GM18867 (cell line): ENCODE measurements around the gene PIWIL4.
"Not testable (repeated sequence)": the region's sequence is repeated elsewhere in the genome, so short reads cannot be mapped to it uniquely, and the experiment has no call there.

Experiments
- ATAC-seq: cut with Tn5 transposase; IDR thresholded peaks from one replicate; pipeline ENCODE4 v1.9.1; 2021; ENCODE audit warnings: mild to moderate bottlenecking, moderate library complexity; ENCODE audit not compliant: unreplicated experiment

The PIWIL4 gene

DNA sequence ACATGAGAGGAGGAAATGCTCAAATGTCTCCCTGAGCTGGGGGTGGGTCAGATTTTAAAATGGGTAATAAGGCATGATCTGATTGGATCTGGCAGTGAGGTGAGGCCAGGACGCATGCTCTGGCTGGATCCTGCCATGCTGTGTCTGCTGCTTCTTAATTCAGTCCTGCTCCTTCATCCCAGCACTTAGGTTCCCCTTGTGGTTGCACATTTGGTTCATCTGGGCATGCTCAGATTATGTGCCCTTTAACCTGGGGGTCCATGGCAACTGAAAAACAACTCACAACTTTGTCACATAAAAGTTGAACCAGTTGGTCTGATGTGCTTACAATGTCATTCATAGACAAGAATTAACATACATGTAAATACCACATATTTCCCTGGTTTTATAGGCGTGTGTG lies 67.9 kb downstream of the PIWIL4 start:
- no peak for ATAC-seq

DNA sequence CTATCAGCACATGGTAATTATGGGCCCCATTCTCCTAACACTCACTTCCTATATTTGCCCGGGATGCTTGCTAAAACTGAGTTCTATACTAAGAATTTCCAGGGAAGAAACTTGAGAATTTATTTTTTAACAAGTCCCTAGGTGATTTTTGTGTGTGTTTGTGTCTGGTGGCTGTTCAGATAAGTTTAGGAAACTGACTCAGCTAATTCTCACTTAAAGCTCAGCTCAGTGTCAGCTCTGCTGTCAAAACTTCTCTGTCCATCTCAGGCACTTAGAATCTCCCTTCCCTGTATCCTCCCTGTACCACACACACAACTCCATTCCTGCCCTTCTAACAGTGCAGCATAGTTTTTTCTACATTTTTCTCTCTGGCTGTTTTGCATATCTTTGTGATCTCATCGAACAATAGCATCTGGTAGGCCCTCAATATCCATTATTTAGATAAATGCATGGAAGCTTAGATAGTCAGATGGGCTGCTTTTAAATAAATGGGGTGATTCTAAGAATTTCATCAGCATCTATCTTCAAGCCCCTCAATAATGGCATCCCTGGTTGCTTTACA lies 69.3 kb downstream of the PIWIL4 start:
- ATAC-seq = no peak

DNA sequence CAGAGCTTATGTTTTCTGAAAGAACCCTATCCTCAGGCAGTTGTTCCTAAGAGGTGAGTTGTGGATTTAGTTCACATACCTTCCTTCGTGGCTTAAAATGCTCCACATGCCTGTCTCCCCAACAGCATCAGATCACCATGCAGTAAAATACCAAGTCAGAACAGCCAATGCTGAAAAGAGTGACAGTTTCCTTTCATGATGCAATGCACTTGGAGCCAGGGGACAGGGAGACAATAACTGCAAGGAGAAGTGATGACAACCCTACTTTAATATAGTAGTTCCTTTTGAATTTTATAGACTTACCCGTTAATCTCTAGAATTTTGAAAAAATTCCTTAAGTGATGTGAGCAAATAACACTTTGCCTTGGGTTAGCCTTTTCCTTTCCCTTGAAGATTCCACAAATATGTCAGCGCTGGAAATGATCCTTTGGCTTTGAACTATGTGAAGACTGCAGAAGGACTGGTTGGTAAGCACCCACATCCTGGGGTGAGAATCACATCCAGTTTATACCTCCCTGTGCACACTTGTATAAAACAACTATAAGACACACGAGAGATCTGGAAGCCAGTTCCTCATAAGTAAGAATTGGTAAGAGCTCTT lies 71.2 kb downstream of the PIWIL4 start:
- ATAC-seq = peak; percentile 25

DNA sequence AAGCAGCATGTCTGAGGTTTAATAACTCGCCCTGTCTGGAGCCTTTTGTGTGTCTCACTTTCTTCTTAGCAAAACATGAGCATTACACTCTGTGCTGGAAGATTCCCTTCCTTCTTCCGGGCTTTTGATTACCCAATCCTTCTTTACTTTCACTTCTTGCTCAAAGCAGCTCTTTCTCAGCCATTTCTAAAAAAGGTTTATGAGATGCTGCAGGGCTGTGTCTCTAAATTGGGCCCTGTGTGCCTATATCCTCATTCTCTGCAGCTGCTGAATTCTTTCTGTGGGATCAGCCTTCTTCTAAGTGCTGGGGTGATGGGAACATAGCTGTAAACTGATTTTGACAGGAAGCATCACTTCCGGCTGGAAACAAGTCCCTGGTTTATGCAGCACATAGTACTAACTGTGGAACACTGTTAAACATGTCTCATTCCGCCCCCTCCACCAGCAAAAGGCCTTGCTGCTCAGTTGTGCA lies 71.8 kb downstream of the PIWIL4 start:
- ATAC-seq = peak; percentile 56

DNA sequence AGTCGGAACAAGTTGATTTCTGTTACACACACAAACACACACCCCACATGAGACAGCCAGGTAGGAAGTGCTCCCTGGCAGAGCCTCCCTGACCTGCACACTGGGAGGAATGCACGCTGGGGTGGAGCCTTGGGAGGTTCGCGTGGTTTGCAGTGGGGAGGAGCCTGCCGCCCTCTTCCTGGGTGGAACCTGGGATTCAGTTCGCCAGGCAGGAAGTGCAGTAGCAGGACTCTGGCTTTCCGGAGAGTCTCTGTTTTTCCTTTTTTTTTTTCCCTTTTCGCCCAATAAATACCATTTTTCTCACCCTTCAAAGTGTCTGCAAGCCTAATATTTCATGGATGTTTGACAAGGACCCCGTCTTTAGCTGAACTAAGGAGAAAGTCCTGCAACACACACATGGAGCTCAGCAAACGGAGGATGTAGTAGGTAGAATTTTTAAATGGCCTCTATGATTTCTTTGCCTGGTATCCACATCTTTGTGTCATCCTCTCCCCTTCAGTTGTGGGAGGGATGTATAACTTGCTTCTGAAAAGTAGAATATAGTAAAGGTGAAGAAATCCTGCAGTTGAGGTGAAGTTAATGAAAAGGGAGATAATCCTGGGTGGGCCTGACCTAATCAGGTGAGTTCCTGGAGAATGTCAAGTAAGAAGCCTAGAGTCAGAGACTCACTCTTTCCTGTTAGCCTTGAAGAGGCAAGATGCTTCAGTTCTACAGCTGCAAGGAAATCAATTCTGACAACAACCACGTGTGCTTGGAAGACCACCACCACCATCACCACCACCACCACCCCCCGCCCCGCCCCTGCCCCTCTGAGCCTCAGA lies 72.9 kb downstream of the PIWIL4 start:
- ATAC-seq = no peak

DNA sequence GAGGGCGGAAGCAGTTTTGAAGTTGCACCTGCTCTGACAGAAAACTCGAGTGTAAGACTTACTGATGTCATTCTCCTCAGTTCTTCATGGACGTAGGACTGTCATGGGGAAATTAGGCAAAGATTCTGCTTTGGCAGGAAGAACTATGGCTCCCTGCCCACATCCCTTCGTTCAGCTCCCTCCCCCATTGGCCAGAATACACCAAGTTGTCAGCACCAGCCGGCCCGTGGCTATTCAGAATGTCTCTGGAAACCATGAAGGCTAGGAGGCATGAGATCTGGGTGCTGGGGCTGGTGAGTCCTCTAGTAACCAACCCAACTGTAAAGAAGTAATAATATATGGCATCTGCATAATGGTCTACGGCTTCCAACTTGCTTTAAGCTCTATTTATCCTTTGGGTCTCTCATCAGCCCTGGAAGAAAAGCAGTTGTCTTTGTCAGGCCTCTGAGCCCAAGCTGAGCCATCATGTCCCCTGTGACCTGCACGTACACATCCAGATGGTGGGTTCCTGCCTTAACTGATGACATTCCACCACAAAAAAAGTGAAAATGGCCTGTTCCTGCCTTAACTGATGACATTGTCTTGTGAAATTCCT lies 74.1 kb downstream of the PIWIL4 start:
- ATAC-seq = no peak

DNA sequence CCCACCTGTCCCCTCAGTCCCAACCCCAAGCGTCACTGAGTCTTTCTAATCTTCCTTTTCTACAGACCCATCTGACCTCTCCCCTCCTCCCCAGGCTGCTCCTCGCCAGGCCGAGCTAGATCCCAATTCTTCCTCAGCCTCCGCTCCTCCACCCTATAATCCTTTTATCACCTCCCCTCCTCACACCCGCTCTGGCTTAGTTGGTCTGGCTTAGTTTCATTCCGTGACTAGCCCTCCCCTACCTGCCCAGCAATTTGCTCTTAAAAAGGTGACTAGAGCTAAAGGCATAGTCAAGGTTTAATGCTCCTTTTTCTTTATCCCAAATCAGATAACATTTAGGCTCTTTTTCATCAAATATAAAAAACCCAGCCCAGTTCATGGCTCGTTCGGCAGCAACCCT lies 76.0 kb downstream of the PIWIL4 start:
- ATAC-seq = not testable (repeated sequence)

DNA sequence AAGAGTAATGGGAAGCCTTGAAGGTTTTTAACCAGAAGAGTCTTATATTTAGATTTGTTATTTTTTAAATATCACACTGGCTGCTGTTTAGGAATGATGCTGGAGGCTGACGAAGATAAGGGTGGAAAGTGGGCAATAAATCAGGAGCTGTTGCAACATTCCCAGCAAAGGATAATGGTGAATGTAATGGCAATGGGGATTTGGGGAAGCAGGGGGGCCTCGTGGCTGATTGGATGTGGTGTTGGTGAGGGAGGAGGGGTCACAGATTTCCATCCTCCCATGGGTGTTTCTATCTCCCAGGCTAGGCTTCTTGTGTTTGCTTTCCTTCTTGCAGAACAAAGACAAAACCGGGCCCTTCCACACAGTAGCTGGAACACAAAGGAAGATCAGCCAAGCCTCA lies 80.8 kb downstream of the PIWIL4 start:
- ATAC-seq = no peak

DNA sequence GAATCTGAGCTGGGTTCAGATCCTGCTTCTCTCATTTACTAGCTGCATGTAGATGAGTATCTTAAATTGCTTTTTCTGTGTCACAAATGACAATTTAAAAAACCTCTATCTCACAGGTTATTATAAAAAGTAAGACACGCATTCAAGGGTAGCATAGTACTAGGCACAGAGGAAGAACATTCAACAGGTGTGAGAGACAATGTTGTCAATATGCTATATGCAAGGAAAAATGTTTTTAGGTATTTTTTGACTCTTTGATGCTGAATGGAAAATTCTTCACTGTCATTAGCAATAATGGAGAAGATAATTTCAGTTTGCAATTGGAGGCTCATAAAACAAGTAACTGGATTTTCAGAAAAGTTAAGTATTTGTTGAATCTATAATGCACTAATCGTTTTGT lies 81.6 kb downstream of the PIWIL4 start:
- no peak for ATAC-seq

DNA sequence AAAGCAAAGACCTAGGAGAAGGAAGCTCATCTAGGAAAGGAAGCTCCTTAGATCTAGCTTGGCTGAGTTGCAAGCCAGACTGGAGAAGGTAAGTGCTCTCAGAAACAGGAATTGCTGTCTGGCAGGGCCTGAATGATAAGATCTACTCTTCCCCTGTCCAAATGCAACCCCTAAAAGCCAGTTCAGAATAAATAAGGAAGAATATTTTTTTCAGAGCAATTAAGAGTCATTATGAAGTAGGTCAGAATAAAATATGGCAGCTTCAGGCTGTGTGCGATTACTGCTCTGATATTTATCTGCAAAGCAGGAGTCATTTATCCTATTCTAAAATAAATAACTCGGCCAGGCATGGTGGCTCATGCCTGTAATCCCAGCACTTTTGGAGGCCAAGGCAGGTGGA lies 82.1 kb downstream of the PIWIL4 start:
- ATAC-seq = no peak

DNA sequence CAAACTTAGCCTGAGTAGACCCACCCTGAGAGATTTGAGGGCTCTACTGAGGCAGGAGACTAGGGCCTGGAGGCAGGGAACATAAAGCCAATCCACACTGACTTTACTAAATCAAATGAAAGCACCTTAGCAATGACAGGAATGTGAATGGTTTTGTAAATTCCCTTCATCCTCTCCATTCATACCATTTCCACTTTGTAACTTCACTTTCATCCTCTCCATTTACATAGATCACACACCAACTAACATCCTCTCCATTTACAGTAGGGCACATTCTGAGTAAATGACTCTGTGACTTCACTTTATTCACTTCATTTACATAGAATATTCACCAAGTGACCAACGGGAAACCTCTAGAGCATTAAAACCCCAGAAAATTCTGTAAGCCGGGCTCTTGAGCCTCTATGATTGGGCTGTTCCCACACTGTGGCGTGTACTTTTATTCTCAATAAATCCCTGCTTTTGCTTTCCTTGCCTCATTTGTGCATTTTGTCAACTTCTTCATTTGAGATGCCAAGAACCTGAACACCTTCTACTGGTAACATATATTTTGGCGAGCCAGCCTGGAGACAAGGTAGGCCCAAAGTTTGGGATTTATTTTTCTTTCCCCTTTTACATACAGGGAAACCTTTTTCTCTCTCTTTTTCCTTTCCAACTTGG lies 82.9 kb downstream of the PIWIL4 start:
- no peak for ATAC-seq

DNA sequence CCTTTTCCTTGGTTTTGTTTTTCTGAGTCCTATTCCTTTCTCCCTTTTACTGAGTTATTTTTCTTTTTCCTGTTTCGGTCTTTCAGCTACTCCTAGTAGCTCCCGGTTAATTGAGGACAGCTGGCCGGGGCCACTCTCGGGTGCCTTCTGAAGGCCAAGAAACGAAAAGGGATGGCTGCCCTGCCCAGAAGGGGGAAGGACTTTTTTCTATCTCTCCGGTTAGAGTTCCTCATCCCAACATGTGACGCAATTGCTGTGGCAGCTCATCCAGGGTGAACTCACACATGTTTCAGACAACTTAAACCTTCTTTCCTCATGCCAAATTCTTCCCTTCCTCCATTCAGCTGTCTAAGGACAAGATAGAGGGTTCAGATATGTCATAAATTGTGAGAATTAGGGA lies 83.6 kb downstream of the PIWIL4 start:
- ATAC-seq = no peak

DNA sequence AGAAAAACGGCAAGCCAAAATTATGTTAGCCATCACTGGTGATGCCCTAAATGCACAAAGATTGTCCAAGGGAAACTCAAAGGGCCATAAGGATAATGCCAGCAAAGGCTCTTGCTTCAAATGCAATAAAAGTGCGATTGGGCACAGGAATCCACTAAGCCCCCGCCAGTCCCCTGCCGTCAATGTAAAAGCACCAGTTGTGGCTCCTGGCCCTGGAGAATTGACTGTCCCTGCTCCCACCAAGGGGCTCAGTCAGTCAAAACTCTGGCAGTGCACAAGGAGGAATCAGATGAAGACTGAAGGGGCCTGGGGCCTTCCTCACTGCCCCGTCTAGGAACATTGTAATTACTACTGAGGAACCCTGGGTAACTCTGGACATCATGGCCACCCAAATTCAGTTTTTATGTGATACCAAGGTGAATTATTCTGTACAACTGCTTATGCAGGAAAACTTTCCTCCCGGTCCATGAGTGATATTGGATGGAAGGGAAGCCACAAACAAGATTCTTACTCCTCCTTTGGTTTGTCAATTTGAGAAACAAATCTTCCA lies 85.6 kb downstream of the PIWIL4 start:
- no peak for ATAC-seq

DNA sequence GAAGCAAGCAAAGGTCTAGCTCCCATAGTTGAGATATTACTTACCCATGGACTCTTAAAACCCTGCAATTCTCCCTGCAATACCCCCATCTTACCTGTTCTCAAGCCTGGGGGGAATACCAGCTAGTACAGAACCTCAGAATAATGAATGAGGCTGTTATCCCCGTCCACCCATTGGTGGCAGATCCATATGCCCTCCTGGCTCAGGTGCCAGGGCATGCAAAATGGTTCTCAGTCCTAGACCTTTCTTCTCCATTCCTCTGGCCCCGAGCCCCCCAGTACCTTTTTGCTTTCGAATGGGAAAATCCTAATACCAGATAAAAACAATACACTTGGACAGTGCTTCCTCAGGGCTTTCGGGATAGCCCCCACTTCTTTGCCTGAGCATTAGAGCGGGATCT lies 86.4 kb downstream of the PIWIL4 start:
- ATAC-seq = no peak

DNA sequence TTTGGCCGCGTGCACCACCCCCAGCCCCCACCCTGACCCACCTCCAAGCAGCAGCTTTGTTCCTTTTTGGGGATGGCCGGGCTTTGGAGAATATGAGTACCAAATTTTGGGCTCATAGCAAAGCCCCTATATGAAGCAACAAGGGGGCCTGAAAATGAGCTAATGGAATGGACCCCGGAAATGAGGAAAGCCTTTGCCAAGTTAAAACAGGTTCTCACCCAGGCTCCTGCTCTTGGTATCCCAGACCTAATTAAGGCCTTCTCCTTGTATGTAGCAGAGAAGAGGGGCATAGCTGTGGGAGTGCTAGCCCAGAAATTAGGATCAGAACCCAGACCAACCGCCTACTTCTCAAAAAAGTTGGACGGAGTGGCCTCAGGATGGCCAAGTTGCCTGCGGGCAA lies 87.0 kb downstream of the PIWIL4 start:
- no peak for ATAC-seq

DNA sequence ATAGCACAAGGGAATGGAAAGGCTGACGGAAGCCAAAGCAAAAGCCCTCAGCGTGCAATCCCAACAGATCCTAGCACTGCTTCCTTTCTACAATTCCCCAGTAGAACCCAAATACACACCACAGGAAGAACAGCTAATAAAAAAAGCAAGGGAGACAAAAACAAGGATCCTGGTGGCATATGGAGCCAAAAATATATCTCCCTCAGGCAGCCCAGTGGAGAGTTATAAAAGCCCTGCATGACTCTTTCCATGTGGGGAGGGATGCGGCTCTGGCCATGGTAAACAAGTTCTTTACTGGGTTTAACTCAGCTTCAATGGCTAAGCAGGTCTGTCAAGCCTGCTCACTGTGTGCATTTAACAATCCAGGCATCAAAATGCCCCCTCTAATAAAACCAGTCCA lies 88.1 kb downstream of the PIWIL4 start:
- ATAC-seq = no peak

DNA sequence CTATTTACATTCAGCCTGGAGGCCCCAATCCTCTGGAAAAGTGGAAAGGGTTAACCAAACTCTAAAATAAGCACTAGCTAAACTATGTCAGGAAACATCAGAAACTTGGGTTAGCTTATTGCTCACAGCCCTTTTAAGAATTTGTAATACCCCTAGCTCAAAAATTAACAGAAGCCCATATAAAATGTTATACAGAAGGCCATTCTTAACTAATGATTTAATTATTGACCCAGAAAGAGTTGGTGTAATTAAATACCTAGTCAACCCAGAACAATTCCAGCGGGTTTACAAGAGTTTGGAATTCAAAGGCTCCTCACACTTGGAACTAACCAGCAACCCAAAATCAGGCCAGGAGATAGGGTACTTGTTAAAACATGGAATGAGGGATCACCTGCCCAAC lies 88.8 kb downstream of the PIWIL4 start:
- no peak for ATAC-seq

DNA sequence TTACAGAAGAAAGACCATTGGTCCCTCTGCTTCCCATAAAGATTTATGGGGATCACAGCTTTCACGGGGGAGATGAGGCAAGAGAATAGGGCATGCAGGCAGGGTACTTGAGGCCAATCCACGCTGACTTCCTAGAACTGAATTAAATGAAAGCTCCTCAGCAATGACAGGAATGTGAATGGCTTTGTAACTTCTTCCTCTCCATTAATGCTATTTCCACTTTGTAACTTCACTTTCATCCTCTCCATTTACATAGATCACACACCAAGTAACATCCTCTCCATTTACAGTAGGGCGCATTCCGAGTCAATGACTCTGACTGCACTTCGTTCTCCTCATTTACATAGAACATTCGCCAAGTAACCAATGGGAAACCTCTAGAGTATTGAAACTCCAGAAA lies 89.8 kb downstream of the PIWIL4 start:
- ATAC-seq = no peak

DNA sequence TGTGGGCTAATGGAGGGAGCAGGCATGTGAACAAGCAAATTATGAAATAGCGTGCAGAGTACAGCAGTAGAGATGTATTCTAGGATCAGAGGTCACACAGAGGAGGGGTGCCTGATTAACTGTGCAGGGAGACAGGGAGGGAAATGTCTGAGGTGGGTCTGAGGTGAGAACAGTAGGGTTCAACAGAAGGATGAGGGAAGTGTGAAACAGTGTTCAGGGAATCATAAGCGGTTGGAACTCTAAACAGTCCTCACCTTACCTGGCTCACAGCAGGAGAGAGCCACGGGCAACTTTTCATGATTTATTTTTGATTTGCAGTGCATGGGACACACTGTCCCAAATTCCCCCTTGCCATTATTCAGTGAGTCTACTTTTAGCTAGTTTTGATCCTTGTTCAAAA lies 90.5 kb downstream of the PIWIL4 start:
- ATAC-seq = no peak

DNA sequence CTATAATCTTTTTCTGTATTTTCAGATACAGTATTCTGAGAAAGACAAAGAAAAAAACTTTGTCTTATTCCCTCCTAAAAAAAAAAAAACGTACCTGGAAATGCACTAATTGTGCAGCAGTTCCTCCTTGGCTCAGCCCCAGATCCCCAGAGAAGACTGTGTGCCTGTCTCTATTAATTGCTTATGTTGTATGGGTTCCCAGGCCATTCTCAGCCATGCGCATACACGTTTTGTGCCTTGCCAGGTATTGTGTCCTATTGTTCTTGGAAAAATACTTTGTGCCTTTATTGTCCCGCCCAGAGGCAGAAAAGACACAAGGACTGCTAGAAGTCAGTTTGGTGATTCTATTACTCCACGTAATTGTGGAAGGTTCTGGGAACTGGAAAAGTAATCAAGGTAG lies 91.2 kb downstream of the PIWIL4 start:
- no peak for ATAC-seq

DNA sequence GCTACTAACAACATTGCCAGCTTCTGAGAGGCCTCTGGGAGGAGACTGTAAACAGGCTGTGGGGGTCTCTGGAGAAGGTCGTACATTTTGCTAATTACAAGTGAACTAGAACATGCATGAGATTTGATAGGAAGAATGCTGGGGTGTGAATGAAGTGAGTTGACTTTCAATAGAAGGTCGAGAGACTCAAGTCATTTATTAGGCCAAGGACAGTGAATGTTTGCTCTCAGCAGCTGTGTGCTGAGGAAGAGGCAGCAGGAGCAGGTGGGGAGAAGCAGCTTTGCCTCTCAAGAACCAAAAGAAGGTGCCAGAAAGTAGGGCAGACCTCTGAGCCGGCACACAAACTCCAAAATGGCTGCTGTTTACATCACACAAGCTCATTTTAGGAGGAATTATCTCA lies 91.7 kb downstream of the PIWIL4 start:
- no peak for ATAC-seq
